ENCODE measurements around the gene LARP1.

LARP1 gene

GRCh38 chr5:154858297-154858971 is 103.3 kb downstream of the LARP1 start, which contains the start of gene CNOT8:
CNOT8 (plus strand) TSS chr5:154858627; CDS start chr5:154863279, 4,652 bp downstream.
- DNase-seq (ENCODE audit: low spot score): peak; percentile 91

GRCh38 chr5:154858972-154859871 is 104.0 kb downstream of the LARP1 start:
- DNase-seq (ENCODE audit: low spot score): no peak

DNA sequence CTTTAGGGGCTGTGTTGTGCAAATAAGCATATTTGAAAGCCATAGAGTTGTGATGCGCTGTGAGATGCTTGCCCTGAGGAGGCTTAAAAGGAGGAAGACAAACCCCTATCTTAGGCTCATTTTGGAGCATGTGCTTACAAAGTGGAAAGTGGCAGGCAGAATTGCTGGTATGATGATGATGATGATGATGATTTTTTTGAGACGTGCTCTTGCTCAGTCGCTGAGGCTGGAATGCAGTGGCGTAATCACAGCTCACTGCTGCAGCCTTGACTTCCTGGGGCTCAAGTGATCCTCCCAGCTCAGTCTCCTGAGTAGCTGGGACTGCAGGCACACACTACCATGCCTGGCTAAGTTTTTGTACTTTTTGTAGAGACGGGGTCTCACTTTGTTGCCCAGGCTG is 104.9 kb downstream of the LARP1 start:
- DNase-seq (ENCODE audit: low spot score): no peak

GRCh38 chr5:154860765-154861164 is 105.6 kb downstream of the LARP1 start:
- no peak for DNase-seq (ENCODE audit: low spot score)

DNA sequence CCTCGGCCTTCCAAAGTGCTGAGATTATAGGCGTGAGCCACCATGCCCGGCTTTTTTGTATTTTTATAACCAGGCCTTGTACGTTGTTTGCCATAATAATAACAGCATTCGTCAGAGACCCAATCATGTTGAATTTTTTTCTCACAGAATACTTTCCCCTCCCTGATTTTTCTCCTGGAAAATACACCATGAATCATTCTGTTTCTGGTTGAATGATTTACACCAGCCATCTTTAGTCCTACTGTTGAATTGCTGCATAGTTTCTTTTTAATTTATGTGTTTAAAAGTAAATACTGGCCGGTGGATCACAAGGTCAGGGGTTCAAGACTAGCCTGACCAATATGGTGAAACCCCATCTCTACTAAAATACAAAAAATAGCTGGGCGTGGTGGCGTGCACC is 106.8 kb downstream of the LARP1 start:
- no peak for DNase-seq (ENCODE audit: low spot score)

DNA sequence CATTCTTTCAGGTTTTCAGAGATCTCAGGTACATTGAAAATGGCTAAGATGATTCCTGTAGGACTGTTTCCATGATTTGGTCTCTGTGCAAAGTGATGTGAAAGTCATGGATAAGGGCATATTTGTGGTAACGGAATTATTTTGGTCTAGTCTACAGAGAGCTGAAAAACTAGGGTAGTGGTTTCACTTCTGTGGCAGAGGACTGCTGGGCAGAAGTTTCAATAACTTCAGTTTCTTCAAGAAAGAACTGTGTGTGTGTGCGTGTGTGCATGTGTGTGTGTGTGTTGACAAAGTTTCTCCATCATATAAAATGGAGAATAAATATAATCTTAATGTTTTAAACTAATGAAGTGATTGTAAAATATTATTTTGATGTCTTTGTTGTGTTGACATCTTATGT is 107.6 kb downstream of the LARP1 start:
- DNase-seq (ENCODE audit: low spot score): no peak

GRCh38 chr5:154863291-154864080 is 108.3 kb downstream of the LARP1 start:
- DNase-seq (ENCODE audit: low spot score): no peak

GRCh38 chr5:154865466-154866184 is 110.4 kb downstream of the LARP1 start:
- DNase-seq (ENCODE audit: low spot score): no peak

- DNase-seq (ENCODE audit: low spot score): no peak
These were observed 111.7 kb downstream of the LARP1 start for GRCh38 chr5:154866841-154867240.
